Measurements from ENCODE around the gene FBXW12.
A peak's percentile ranks its signal among the peaks of the same experiment; 100 is the strongest.

The FBXW12 gene

GRCh38 chr3:48428572-48429316 is 56.7 kb downstream of the FBXW12 start:
- Histone ChIP-seq H3K4me1 (ENCODE audit: insufficient read depth, low read length) (peaks cover 27% of the 10 kb centered on the region), H3K9me3 (ENCODE audit: control insufficient read depth, insufficient read depth, low read length) (no peaks in the 10 kb centered on the region), H3K36me3 (ENCODE audit: insufficient read depth, low read length) (peaks cover 9% of the 10 kb centered on the region), H3K9ac (ENCODE audit: low read depth, low read length) (peak overlapping the region; percentile 86)

DNA sequence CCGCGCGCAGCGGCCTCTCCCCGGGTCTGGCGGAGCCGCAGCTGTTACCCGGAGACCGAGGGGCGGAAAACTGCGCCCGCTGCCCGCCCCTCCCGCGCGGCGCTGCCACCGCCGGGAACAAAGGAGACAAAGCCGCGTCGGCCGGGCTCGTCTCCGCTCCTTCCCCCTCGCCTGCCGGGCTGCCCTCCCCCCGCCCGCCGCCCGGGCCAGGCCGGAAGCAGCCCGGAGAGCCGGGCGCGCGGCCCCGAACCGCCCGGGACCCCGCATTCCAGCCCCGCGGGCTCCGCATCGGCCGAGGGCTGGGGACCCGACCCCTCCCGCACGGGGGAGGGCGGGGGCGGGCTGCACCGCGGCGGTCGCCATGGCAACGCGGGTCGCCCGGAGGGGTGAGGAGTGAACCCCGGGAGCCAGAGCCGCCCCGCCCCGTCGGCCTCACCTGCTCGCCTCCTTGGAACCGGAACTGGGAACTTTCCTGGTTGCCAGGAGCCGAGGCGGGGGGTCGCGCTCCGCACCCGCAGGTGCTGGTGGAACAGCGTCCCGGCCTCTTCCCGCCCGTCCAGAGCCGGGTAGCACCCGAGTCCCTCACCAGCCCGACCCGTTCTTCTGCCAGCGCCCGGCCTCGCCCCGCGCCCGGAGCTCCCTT is 57.4 kb downstream of the FBXW12 start:
- H3K36me3 ChIP-seq (ENCODE audit: insufficient read depth, low read length), result peaks cover 16% of the 10 kb centered on the region
- peaks cover 27% of the 10 kb centered on the region for H3K4me1 ChIP-seq (ENCODE audit: insufficient read depth, low read length)
- peak overlapping the region; percentile 86 for H3K9ac ChIP-seq (ENCODE audit: low read depth, low read length)
- no peaks in the 10 kb centered on the region for H3K9me3 ChIP-seq (ENCODE audit: control insufficient read depth, insufficient read depth, low read length)

DNA sequence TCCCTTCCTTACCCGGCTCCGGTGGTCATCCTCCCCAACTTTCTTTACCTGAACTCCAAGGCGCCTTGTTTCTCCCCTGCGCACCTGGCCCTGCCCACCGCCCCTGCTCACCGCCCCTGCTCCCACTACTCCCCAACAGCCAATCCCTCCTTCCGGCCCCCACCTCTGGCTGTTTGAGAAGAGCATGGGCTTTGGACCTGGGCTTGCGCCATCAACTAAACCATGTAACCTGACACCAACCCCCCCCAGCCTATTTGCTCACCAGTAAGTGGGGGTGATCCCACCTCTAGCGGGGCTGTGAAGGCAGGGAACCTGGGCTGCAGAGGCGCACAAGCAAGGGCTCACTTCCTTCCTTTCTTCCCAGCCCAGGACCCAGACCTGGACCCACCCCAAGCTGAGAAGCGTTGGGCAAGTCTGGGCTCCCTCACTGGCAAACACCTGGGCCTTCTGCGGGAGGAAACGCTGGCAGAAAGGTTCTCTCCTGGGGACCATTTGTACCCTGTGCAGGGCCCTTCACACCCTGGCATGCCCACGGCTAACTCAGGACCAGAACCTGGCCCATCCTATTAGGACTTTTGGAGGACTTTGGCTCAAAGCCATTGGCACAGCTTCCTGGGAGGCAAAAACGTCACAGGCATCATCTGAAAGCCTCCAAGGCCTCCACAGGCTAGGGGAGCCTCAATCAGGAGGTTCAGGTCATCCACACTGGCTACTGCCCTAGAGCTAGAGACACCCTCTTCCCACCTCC is 58.1 kb downstream of the FBXW12 start, which contains the start of gene PLXNB1:
TSS of gene PLXNB1 (minus strand) at position 127 of the 748 bp plus-strand sequence. CDS start 5,475 bp downstream, outside the sequence.
- Histone ChIP-seq H3K36me3 (ENCODE audit: insufficient read depth, low read length) (peaks cover 18% of the 10 kb centered on the region), H3K4me1 (ENCODE audit: insufficient read depth, low read length) (peaks cover 27% of the 10 kb centered on the region), H3K9me3 (ENCODE audit: control insufficient read depth, insufficient read depth, low read length) (no peaks in the 10 kb centered on the region), H3K9ac (ENCODE audit: low read depth, low read length) (peak within 1 kb of the TSS; percentile 86)

GRCh38 chr3:48430708-48431101 is 58.7 kb downstream of the FBXW12 start:
- H3K9me3 ChIP-seq (ENCODE audit: control insufficient read depth, insufficient read depth, low read length), result no peaks in the 10 kb centered on the region
- peaks cover 25% of the 10 kb centered on the region for H3K4me1 ChIP-seq (ENCODE audit: insufficient read depth, low read length)
- H3K9ac ChIP-seq (ENCODE audit: low read depth, low read length), result peak overlapping the region; percentile 86; the same call in 1 of the 2 replicates
- peaks cover 18% of the 10 kb centered on the region for H3K36me3 ChIP-seq (ENCODE audit: insufficient read depth, low read length)

DNA sequence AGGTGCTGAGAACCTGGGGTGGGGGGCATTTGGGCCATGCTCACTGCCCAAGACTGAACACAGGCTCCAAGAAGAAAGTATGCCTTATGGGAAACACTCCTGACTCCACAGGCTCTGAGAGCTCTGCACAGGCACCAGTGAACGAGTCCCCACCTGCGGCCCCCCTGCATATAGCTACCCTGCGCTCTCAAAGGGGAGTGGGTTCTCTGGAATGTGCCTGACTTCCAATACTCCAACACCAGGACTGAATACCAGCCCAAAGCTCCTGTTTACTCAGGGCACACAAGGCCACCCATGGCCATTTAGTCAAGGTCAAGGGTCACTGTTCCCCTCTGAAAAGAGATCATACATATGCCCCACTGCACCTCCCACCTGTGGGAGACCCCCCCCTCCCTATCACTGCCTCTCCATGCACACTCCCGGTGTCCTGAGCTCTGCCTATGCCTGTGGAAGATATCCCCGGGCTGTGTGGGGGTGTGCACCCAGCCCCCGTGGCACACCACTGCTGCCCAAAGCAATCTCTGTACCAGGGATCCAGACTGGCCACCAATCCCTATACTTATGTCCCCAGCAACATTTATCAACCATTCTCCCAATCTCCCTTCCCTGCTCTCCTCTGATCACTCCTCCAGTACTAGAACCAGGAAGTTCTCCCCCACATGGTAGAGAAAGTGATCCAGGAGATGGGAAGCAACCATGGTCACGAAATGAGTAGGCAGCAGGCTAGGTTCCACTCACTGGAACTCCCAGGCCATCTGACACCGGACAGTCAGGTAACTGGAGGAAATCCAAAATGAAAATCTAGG is 59.4 kb downstream of the FBXW12 start:
- H3K9me3 ChIP-seq (ENCODE audit: control insufficient read depth, insufficient read depth, low read length), result no peaks in the 10 kb centered on the region
- no peak overlapping the region for H3K9ac ChIP-seq (ENCODE audit: low read depth, low read length)
- H3K4me1 ChIP-seq (ENCODE audit: insufficient read depth, low read length), result peaks cover 26% of the 10 kb centered on the region
- peaks cover 18% of the 10 kb centered on the region for H3K36me3 ChIP-seq (ENCODE audit: insufficient read depth, low read length)

GRCh38 chr3:48432411-48433371 is 60.7 kb downstream of the FBXW12 start:
- no peak overlapping the region for H3K9ac ChIP-seq (ENCODE audit: low read depth, low read length)
- H3K9me3 ChIP-seq (ENCODE audit: control insufficient read depth, insufficient read depth, low read length), result no peaks in the 10 kb centered on the region
- peaks cover 21% of the 10 kb centered on the region for H3K4me1 ChIP-seq (ENCODE audit: insufficient read depth, low read length)

DNA sequence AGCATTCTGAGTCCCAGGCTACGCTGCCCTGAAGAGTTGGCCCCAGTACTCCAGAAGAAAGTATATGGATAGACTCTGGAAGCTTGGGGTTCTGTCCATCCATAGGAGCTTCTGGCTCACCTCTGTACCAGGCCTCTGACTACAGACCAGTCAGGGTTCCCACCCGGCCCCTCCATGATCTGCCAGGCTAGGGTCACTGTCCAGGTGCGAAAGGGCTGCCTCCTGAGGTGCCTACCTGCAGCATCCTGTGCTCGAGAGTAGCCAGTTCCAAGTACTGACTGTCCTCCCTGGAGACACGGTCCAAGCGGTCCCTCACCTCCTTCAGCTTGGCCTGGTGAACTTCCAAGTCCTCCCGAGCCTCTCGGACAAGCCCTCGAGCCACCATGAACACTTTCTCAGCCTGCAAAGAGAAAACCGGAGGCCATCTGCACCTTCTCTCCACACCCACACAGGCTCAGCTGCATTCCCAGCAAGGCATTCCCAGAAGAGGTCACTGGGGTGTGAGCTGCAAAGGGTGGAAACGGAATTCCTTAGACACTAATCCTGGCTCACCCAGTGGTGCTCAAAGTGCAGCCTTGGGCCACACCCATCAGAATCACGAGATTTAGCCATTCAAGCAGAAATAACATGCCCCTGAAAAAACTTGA is 61.6 kb downstream of the FBXW12 start:
- Histone ChIP-seq H3K9ac (ENCODE audit: low read depth, low read length) (no peak overlapping the region), H3K4me1 (ENCODE audit: insufficient read depth, low read length) (peaks cover 19% of the 10 kb centered on the region), H3K9me3 (ENCODE audit: control insufficient read depth, insufficient read depth, low read length) (no peaks in the 10 kb centered on the region)

More at GRCh38 chr3:48432411-48433371, 60.7 kb downstream of the FBXW12 start:
- H3K36me3 ChIP-seq (ENCODE audit: insufficient read depth, low read length), result peaks cover 18% of the 10 kb centered on the region

DNA sequence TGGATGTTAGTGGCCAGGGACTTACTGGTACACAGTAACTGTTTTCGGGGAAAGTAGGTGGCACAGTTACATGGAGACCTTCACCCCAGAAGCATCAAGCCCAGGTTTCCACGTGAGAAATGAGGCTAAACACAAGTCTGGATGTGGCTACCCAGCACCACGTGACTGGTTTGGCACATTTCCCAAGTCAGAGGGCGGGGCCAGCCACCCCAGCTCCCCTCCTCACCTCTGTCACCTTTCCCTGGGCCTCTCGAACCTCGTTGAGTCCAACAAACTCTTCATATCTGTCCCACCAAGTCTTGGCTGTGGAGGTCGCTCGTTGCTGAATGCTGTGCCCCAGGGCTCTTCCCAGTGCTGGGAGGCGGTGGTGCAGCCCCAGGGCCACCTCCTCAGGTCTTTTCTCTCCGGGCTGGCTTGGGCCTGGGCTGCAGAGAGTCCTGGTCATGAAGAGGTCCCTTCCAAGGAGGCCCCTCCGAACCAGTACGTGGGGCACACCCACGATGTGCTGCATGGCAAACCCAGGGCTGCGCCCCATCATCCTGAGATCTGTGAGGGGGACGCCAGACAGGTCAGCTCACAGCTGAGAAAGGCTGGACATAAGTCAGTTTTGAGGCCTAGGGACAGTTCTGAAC is 62.7 kb downstream of the FBXW12 start:
- Histone ChIP-seq H3K9me3 (ENCODE audit: control insufficient read depth, insufficient read depth, low read length) (no peaks in the 10 kb centered on the region), H3K36me3 (ENCODE audit: insufficient read depth, low read length) (peaks cover 18% of the 10 kb centered on the region), H3K9ac (ENCODE audit: low read depth, low read length) (no peak overlapping the region), H3K4me1 (ENCODE audit: insufficient read depth, low read length) (peaks cover 19% of the 10 kb centered on the region)

More for the DNA sequence above, 61.6 kb downstream of the FBXW12 start:
- peaks cover 18% of the 10 kb centered on the region for H3K36me3 ChIP-seq (ENCODE audit: insufficient read depth, low read length)

DNA sequence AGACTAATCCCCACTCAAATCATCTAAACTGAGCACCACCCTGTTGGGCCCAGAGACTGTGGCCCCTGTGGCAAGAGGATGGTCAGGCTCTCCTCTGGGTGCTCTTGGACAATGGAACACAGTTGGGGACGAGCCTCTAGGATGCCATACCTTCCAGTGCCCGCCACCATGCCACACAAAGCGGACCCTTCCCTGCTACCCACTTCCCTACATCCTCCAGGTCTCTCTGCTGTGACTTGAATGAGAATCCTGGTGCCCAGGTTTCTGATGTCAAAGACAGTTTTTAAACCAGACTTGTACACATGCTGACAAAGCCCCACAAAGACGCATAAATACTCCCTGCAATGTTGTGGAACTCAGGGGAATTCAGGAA is 63.2 kb downstream of the FBXW12 start:
- Histone ChIP-seq H3K9ac (ENCODE audit: low read depth, low read length) (no peak overlapping the region), H3K36me3 (ENCODE audit: insufficient read depth, low read length) (peaks cover 18% of the 10 kb centered on the region), H3K9me3 (ENCODE audit: control insufficient read depth, insufficient read depth, low read length) (no peaks in the 10 kb centered on the region), H3K4me1 (ENCODE audit: insufficient read depth, low read length) (peaks cover 19% of the 10 kb centered on the region)

GRCh38 chr3:48435774-48436476 is 63.9 kb downstream of the FBXW12 start:
- peaks cover 14% of the 10 kb centered on the region for H3K4me1 ChIP-seq (ENCODE audit: insufficient read depth, low read length)
- peaks cover 18% of the 10 kb centered on the region for H3K36me3 ChIP-seq (ENCODE audit: insufficient read depth, low read length)
- H3K9me3 ChIP-seq (ENCODE audit: control insufficient read depth, insufficient read depth, low read length), result no peaks in the 10 kb centered on the region
- no peak overlapping the region for H3K9ac ChIP-seq (ENCODE audit: low read depth, low read length)

DNA sequence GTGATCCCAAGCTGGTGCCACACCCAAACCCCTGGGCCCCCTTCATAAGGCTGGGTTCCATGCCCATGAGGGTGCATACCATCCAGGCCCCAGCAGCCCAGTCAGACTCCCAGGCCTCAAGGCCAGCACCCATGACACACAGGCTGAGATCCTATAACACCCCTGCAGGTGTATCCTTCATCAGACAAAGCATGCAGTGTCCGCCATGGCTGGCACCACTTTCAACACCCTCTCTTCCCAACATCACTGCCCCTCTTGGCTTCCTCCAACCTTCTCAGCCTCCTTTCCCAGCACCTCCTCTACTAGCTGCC is 64.4 kb downstream of the FBXW12 start:
- Histone ChIP-seq H3K4me1 (ENCODE audit: insufficient read depth, low read length) (peaks cover 12% of the 10 kb centered on the region), H3K9ac (ENCODE audit: low read depth, low read length) (no peak overlapping the region), H3K9me3 (ENCODE audit: control insufficient read depth, insufficient read depth, low read length) (no peaks in the 10 kb centered on the region), H3K36me3 (ENCODE audit: insufficient read depth, low read length) (peaks cover 19% of the 10 kb centered on the region)

GRCh38 chr3:48436855-48437254 is 64.8 kb downstream of the FBXW12 start:
- H3K9ac ChIP-seq (ENCODE audit: low read depth, low read length), result no peak overlapping the region

More at GRCh38 chr3:48436855-48437254, 64.8 kb downstream of the FBXW12 start:
- Histone ChIP-seq H3K9me3 (ENCODE audit: control insufficient read depth, insufficient read depth, low read length) (no peaks in the 10 kb centered on the region), H3K4me1 (ENCODE audit: insufficient read depth, low read length) (peaks cover 12% of the 10 kb centered on the region), H3K36me3 (ENCODE audit: insufficient read depth, low read length) (peaks cover 21% of the 10 kb centered on the region)

All from ES-I3 (cell line).